ENCODE measurements around the gene SFRP2. TPM values are rescaled to one million over a fixed set of nuclear protein-coding genes. Genes with fewer than 3 reads are reported as not detected.

Gene SFRP2
- total RNA-seq, 6 experiments from 2014 or later: not detected

DNA sequence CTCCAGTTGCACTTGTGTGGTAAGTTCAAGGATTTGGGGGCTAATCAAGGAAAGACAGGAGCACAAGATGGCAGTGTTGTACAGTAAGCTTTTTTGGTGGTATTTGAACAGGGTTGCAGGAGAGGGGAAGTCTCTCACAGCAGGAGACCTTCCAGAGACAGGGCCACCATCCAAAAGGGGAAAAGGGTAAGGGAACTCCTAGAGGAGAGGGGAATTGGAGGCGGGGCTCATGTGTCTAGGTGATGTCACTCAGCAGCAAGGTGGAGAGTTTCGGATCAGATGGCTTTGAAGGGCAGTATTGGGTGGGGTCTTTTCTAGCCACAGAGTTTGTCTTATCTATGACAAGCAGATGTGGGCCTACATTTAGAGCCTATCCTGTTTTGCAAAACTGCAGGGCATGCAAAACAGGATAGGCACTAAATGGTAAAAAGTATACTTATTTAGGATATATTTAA lies 15.6 kb downstream of the SFRP2 start:
- peaks cover 2% of the 10 kb centered on the region; the same call in 1 of the 2 replicates for H3K27me3 Mint-ChIP-seq (ENCODE audit: insufficient read depth)
- no peak overlapping the region for H3K4me3 Mint-ChIP-seq
- H3K27ac Mint-ChIP-seq: no peak overlapping the region
- DNase-seq: no peak
- H3K4me1 Mint-ChIP-seq (ENCODE audit: low read depth): no peaks in the 10 kb centered on the region
- H3K9me3 Mint-ChIP-seq: no peaks in the 10 kb centered on the region
- TF ChIP-seq, protein P1, sequence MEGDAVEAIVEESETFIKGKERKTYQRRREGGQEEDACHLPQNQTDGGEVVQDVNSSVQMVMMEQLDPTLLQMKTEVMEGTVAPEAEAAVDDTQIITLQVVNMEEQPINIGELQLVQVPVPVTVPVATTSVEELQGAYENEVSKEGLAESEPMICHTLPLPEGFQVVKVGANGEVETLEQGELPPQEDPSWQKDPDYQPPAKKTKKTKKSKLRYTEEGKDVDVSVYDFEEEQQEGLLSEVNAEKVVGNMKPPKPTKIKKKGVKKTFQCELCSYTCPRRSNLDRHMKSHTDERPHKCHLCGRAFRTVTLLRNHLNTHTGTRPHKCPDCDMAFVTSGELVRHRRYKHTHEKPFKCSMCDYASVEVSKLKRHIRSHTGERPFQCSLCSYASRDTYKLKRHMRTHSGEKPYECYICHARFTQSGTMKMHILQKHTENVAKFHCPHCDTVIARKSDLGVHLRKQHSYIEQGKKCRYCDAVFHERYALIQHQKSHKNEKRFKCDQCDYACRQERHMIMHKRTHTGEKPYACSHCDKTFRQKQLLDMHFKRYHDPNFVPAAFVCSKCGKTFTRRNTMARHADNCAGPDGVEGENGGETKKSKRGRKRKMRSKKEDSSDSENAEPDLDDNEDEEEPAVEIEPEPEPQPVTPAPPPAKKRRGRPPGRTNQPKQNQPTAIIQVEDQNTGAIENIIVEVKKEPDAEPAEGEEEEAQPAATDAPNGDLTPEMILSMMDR (IDR thresholded peaks at IDR 0.05): no peak
- no peaks in the 10 kb centered on the region for H3K36me3 Mint-ChIP-seq (ENCODE audit: low read depth)

DNA sequence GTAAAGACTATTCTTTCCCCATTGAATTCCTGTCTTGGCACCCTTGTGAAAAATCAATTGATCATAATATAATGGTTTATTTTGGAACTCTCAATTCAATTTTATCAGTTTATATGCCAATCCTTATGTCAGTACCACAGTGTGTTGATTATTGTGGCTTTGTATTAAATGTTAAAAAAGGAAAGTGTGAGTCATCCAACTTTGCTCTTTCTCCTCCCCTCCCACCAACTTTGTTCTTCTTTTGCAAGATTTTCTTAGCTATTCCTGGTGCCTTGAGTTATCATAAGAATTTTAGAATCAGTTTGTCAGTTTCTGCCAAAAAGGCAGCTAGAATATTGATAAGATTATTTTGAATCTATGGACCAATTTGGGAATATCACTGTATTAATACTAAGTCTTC lies 17.8 kb downstream of the SFRP2 start:
- no peaks in the 10 kb centered on the region for H3K9me3 Mint-ChIP-seq
- H3K27ac Mint-ChIP-seq: no peak overlapping the region
- H3K4me1 Mint-ChIP-seq (ENCODE audit: low read depth): no peaks in the 10 kb centered on the region
- H3K36me3 Mint-ChIP-seq (ENCODE audit: low read depth): no peaks in the 10 kb centered on the region
- peaks cover 2% of the 10 kb centered on the region; the same call in 1 of the 2 replicates for H3K27me3 Mint-ChIP-seq (ENCODE audit: insufficient read depth)
- no peak for DNase-seq
- TF ChIP-seq, protein P1 (IDR thresholded peaks at IDR 0.05): no peak
- H3K4me3 Mint-ChIP-seq: no peak overlapping the region

DNA sequence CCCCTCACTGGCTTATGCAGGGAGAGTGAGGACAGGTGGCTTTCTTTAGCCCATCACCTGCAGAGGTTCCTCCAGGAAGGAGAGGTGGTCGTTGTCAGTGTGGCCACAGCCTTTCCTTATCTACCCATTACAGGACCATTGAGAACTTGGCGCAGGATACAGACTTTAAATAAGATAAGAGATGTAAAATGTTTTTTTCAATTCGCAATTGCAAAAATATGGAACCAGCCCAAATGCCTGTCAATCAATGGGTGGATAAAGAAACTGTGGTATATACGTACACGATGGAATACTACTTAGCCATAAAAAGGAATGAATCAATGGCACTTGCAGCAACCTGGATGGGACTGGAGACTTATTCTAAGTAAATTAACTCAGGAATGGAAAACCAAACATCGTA lies 22.1 kb downstream of the SFRP2 start:
- H3K36me3 Mint-ChIP-seq (ENCODE audit: low read depth): no peaks in the 10 kb centered on the region
- no peak overlapping the region for H3K4me3 Mint-ChIP-seq
- H3K4me1 Mint-ChIP-seq (ENCODE audit: low read depth): no peaks in the 10 kb centered on the region

GRCh38 chr4:153765894-153766293 lies 23.0 kb downstream of the SFRP2 start:
- peaks cover 7% of the 10 kb centered on the region for H3K27me3 Mint-ChIP-seq (ENCODE audit: insufficient read depth)
- TF ChIP-seq, protein P1 (IDR thresholded peaks at IDR 0.05): no peak

More for the DNA sequence above, 22.1 kb downstream of the SFRP2 start:
- TF ChIP-seq, protein P1 (IDR thresholded peaks at IDR 0.05): no peak
- Mint-ChIP-seq H3K27me3 (ENCODE audit: insufficient read depth) (peaks cover 2% of the 10 kb centered on the region), H3K9me3 (no peaks in the 10 kb centered on the region), H3K27ac (no peak overlapping the region)
- no peak for DNase-seq

DNA sequence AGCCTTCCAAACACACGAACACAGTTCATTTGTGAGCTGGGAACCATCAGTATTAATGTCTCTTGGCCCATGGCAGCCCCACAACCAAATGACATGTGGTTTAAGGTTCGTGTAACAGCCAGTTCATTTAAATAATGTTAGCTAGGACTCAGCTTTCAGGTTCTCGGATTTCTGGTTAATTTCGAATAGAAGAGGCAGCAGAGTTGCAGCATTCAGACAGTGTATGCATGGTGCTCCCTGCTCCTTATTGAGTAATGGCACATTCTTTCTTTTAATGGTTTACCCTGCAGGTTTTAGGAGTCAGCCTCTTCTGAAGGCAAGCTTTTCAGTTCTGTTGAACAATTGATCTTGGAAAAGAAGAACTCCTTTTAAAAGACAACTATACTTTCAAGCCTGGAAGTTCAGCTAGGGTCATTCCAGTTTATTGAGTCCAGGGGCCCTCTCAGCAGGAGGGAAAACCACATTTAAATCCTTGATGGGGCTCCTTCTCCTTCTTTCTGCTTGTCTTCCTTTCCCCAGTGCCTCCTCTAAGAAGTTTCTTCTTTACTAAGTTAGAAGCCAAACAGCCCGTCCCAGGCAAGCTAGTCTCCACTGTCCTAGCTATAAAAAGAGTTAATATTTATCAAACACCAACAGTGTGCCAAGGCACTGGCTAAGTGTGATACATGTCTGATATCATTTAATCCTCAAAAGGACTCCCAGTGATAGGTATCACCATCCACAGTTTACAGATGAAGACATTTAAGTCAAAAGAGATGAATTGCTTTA lies 24.1 kb downstream of the SFRP2 start:
- Mint-ChIP-seq H3K4me1 (ENCODE audit: low read depth) (no peaks in the 10 kb centered on the region), H3K36me3 (ENCODE audit: low read depth) (no peaks in the 10 kb centered on the region), H3K9me3 (no peaks in the 10 kb centered on the region), H3K27ac (no peak overlapping the region), H3K27me3 (ENCODE audit: insufficient read depth) (peaks cover 15% of the 10 kb centered on the region), H3K4me3 (no peak overlapping the region)
- DNase-seq: no peak
- TF ChIP-seq, protein P1 (IDR thresholded peaks at IDR 0.05): no peak

More at GRCh38 chr4:153765894-153766293, 23.0 kb downstream of the SFRP2 start:
- Mint-ChIP-seq H3K4me3 (no peak overlapping the region), H3K4me1 (ENCODE audit: low read depth) (no peaks in the 10 kb centered on the region), H3K9me3 (no peaks in the 10 kb centered on the region), H3K36me3 (ENCODE audit: low read depth) (no peaks in the 10 kb centered on the region), H3K27ac (no peak overlapping the region)
- no peak for DNase-seq
